ENCODE measurements around the gene CHRM2. TPM values are rescaled to one million over a fixed set of nuclear protein-coding genes. Genes with fewer than 3 reads are reported as not detected.

The CHRM2 gene
- not detected in 2 replicates for total RNA-seq

DNA sequence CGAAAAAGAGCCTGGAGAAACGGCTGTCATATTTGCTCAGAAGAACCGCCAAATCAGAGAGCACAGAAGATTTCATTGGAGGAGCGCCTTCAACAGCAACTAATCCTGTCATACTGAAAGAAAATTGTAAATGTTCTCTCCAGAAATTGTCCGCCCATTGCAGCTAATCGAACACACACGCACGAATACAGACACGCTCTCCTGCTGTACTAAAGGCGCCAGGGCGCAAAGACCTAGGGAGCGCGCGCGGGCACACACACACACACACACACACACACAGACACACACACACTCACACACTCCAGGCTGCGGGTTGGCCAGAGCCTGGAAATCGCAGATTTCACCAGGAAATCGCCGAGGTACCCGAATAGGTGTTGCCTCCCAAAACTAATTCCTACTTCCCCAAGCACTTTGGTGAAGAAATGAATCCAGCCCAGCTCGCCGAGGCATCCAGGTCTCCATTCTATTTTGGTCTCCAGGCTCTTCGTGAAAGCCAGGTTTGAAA, at the start of gene CHRM2:
TSS of gene CHRM2 (plus strand) at position 157 of the 505 bp plus-strand sequence. CDS start 146,214 bp downstream, outside the sequence.

